HG02623 (cell line): ENCODE data around the gene SOS1.
"Not testable (repeated sequence)": the region's sequence is repeated elsewhere in the genome, so short reads cannot be mapped to it uniquely, and the experiment has no call there.

Source experiments
- ATAC-seq: cut with Tn5 transposase; IDR thresholded peaks from one replicate; pipeline ENCODE4 v1.9.1; 2021; ENCODE audit warnings: moderate library complexity; ENCODE audit not compliant: unreplicated experiment

Gene SOS1

DNA sequence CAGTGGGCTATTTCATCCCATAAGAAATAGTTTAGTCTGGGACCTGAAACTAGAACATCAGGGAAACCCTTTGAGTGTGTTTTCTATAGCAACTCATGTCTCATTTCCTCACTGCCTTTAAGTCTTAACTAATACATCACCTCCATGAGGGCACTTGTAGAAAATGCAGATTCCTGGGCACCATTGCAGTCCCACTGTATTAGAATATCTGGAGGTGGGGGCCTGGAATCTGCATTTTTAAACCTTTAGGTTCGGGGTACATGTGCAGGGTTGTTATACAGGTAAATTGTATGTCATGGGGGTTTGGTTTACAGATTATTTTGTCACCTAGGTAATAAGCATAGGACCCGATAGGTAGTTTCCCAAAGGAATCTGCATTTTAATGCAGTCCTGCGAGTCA, 143.8 kb downstream of the SOS1 start:
- no peak for ATAC-seq

DNA sequence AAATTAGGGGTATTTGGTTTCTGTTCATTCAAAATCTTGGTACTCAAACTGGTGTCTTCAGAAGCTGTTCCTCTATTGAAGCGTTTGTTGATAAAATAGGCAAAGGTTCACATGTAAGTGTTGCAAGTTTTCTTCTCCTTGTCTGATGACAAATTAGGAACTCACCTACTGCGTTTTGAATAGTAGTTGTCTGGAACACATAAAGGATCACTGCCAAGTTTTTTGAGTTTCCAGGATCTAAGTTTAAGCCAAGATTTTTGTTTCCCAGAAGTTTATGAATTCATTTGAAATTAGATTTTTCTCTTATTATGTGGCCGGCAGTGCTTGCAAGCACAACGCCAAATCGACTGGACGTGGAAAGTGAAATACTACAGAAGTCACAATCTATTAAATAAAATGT, 145.8 kb downstream of the SOS1 start:
- ATAC-seq: no peak

DNA sequence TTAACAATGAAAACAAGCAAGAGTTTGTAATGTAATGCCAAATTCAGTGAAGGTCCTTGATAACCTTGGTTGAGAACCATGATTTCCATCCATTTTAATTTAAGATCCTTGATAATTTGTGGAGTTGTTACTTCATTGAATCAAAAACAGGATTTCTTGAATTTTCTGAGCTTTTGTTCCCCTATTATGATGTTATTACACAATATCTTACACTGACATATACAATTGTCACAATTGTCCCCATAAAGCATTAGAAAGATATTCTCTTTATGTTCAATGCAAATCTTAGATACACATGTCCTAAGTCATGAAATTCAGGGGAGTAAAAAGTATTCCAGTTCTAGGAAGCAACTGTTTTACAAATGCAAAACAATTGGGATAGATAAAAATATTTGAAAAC, 147.6 kb downstream of the SOS1 start:
- no peak for ATAC-seq

DNA sequence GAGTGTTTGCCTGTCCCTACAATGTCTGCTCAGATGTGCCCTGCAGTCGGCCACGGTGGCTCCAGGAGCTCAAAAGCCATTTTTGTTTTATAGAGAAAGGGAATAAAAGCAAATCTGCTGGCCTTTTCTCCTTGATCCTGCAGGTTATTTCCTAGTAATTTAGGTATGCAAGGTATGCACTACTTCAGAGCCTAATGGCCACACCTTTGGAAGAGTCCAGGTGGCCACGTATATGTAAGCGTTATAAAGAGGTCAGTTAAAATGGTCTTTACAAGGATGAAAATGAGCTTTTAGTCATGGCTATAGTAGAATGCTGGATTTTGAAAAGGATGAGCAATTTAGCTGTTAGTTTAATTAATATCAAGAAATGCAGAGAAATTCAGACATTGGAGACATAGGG, 149.5 kb downstream of the SOS1 start:
- ATAC-seq: no peak

DNA sequence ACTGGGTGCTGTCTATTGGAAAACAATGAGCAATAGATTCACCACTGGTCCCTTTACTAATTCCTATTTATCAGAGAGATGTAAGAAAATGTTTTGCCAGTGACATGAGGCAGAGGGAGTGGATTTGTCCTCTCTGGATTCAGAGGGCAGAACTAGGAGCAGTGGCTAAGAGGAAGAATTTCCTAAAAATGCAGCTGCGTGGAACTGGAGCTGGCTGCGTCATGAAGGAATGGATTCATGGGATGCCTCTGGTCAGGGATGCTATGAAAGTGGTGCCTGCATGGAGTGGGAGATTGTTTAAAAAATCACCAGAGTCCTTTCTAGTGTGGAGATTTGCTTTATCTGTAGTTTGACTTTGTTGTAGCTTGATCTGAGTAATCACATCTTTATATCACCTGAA, 152.8 kb downstream of the SOS1 start:
- ATAC-seq: no peak

DNA sequence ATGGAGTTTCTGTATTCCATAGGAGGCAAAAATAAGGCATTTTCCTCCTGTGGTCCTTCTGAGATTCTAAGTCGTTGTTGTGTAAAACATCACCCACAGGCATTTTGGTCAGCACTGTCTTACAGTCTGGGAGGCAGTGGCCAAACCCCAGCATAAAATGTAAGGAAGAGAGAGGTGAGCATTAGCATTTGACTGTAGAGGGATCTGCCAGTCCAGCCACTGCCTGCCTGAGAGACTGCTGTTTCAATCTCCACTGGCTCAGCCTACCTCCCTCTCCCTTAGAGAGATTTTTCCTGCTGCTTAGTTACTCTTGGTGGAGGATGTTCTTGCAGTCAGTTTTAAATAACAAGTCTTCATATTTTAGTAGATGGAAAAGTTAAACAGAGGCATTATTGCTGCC, 154.2 kb downstream of the SOS1 start:
- no peak for ATAC-seq

DNA sequence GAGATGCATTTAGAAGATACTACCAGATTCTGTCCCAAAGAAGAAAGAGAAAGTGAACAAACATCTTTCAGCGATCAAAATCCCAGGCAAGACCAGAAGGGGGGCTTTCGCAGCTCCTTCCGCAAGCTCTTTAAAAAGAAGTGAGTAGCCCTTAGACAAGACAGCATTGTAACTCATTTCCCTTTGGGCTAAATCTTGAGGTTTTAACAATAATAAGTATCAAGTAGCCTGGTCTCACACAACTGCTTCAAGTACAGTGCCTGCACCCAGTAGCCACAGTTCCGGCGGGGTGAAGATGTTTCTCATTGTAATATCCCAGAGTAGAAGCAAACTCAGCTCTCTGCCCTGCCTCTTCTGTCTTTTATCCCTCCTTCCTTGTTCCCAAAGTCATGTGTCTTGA, 154.8 kb downstream of the SOS1 start:
- ATAC-seq: no peak

DNA sequence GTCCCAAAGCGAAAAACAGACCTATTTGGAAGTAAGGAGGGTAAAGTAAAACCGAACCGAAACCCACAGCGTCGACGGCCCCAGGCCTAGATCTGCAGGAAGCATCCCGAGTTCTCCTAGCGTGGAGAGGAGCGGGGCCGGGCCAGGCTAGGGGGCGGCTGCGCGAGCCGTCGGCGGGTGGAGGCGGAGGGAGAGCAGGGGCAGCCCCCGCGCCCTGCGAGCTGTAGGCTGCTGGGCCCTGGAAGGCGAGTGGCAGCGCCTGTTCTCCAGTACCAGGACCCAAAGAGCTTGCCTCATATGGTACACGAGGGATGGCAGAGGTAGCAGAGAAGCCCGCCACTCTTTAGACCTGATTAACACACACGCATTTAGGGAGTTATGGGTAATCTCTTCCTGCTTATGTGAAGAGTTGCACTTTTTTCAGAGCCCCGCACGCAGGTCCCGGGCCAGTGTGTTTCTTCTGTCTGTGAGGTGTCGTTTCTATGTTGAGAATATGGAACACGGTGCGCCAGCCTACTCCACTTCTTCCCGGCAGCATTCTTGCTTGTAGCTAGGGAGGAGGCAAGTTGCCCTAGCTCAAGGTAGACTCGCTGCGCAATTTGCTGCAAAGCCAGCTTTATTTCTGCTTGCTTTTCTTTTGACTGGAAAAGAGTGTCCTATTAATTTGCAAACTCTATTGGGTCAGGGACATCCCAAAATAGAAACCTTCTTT, 160.1 kb downstream of the SOS1 start:
- ATAC-seq: no peak

DNA sequence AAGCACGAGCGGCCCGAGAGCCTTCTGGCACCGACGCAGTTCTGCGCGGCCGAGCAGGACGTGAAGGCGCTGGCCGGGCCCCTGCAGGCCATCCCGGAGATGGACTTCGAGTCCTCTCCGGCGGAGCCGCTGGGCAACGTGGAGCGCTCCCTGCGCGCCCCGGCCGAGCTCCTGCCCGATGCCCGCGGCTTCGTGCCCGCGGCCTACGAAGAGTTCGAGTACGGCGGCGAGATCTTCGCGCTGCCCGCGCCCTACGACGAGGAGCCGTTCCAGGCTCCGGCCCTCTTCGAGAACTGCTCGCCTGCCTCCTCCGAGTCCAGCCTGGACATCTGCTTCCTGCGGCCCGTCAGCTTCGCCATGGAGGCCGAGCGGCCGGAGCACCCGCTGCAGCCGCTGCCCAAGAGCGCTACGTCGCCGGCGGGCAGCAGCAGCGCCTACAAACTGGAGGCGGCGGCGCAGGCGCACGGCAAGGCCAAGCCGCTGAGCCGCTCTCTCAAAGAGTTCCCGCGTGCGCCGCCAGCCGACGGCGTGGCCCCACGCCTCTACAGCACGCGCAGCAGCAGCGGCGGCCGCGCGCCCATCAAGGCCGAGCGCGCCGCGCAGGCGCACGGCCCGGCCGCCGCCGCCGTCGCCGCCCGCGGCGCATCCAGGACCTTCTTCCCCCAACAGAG, 160.8 kb downstream of the SOS1 start:
- peak; percentile 72 for ATAC-seq

DNA sequence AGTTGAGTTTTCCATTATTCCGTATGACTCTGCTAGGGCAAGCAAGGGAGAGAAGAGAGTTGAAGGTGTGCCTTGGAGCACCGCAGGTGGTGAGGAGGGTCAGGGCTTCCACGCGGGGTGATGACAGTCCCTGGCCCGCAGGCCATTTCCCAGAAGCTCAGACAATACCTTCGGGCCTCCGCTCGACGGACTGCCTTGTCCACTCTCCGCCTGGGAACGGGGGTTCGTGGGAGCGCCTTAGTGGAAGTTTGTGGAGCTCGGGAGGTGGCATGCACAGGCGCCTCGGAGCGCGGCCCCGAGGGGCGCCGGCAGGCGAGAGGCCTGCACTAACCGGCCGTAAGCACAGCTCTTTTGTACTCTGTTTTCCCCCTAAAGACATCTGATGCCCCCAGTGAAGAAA, 161.4 kb downstream of the SOS1 start:
- no peak for ATAC-seq

DNA sequence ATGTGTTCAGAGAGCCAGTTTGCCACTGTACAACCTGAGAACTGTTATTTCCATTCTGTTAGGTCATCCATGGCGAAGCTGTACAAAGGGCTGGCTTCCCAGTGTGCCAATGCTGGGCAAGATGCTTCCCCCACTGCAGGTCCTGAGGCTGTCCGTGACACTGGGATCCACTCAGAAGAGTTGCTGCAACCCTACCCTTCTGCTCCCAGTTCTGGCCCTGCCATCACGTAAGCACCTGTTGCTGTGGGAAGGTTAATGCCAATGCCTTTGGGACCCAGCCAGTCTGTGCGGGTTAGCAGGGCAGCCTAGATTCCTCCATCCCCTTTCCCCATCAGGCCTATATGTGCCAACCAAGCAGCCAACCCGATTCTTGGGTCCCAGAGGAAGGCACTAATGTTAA, 162.9 kb downstream of the SOS1 start:
- no peak for ATAC-seq

DNA sequence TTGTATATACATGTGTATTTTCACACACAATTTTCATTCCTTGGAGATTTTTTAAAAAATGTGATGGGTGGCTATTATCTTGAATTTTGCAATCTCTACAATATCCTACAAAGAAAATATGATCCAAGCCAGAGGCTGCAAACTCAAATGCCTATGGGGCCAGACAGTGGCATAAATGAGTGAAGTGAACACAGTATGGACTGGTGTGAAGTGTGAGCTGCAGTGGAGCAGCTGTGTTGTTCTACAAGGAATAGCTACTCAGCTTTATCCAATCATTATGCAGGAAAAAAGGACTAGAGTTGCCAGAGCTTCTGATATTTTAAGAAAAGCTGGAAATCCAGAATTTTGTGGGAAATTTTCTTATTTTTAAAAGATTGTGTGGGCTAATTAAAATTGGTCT, 169.1 kb downstream of the SOS1 start:
- no peak for ATAC-seq

DNA sequence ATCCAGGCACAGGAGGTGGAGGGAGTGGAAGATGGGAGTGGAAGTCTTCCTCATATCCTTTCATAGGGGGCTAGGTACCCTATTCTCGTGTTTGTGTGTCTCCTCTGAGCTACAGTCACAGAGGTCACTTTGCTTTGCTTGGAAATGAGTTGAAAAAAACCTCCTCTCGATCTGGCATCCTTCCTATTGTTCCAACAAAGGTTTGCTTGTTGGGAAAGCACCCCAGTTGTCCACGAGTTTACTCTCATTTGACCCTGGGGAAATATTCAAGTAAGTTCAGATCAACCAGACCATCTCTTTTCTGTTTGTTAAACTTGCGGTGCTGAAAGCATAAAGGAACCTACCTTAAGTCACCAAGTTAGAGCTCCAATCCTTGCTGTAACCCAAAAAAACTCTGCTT, 171.9 kb downstream of the SOS1 start:
- ATAC-seq: no peak

DNA sequence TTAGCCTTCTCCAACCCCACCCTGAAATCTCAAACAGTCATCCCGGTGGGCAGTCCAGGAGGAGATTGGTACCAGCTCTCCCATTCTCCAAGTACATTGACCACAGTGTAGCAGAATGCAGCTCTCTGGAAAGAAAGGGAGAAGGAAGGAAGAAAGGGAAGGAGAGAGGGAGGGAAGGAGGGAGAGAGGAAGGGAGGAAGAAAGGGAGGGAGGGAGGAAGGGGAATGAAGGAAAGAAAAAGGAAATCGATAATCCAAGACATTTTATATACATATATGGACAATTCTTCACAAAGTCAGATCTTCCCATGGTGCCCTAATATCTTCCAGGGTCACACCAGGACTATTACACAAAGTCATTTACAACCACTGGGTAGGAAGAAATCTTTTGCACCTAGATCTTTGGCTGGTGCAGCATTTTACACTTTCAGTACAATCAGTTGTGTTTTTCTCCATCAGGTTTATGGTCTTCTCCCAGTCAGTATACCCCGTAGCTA, 172.4 kb downstream of the SOS1 start:
- ATAC-seq: no peak

DNA sequence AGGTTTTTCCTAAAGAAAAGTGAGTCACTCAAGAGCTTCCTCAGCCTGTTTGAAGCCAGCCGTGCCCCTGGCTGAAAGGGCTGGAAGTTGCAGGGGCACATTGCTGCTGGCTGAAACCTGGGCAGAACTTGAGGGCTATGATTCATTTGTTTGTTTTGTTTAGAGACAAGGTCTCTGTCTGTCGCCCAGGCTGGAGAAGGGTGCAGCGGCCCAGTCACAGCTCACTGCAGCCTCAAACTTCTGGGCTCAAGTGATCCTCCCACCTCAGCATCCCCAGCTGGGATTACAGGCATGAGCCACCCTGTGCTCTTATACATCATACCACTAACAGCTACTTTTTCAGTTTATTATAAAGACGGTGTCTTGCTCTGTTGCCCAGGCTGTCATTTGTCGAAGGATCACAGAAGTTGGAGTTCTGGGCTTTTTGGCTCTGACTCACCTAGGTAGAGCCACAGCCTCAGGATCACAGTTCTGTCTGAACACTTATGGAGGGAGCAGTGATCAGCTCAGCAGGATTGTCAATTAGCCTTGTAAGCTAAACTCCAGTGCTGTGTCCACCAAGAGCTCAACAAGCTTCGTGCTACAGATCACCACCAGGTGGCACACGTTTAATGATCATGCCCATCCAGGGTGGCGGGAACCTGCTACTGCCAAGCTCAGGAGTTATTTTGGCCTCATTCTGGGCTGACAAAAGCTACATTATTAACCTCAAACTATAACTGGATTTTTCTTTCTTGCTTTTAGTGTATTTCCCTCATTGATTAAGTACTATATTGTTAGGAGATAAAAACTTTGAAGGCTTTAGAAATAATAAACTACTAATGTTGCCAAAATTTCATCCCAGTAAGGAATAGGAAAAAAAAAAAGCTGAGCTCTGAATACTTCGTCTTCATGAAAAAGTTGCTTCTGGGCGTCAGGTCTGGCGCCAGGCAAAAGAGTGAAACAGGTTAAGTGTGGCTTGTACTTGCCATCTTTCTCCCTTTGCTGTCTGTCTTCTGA, 173.3 kb downstream of the SOS1 start:
- peak; percentile 60 for ATAC-seq

DNA sequence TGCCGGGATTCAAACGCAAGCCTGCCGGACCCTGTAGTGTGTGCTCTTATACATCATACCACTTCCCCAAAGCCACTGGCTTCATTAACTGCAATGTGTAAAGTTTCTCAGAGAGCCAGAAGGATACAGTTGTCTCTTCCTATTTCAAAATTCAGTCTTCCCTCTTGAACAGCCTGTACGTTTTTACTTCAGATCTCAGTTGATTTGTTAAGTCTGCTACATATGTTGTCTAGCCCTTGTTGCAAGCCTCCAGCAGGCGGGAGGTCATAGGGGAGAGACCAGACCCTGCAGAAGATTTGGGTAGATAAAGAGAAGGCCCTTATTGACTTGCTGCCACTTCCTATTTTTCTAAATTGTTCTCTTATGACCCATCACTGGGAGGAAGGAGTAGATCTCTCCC, 174.9 kb downstream of the SOS1 start:
- ATAC-seq: no peak

DNA sequence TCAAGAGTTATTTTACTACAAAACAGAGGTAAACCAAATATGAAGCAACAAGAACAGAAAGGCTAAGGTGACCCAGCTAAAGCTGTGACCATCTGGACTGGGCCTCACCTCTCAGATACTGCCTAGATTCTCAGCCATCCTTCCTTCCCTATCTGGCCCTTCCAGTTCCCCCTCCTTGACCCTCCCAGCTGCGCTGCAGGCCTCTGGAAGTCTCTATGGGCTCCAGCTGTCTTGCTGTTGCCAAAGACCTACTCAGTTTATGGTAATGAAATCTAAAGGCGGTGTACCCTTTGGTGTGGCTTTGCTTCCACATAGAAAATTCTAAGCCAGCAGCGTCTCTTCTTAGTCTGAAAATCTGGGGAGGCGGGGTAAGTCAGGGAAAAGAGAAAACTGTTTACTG, 175.5 kb downstream of the SOS1 start:
- ATAC-seq: no peak

DNA sequence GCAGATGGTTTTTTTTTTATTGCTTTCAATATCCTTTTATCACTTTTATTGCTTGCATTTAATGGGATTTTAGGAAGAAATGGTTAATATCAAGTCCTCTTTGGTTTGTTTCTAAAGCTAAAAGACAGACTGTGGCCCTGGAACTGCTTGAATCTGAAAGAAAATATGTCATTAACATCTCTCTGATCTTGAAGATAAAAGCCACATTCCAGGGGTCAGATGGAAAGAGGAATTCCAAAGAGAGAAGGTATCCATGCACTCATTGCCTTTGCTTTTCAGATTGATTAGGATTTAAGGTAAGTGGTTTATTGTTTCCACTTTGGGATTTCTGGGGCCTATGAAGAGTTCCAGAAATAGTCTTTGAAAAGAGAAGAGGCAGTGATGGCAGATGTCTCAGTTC, 177.1 kb downstream of the SOS1 start:
- no peak for ATAC-seq

DNA sequence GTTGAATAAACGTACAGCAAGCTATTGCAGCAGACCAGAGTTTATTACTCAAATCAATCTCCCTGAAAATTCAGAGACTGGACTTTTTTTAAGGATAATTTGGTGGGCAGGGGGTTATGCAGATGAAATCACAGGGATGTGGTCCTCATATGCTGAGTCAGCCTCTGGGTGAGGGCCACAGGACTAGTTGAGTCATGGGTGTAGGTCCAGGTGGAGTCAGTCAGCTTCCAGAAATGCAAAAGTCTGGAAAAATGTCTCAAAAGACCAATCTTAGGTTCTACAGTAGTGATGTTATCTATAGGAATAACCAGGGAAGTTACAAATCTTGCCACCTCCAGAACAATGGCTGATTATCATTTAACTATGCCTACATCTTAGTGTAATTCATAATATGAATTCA, 180.1 kb downstream of the SOS1 start:
- ATAC-seq: no peak

DNA sequence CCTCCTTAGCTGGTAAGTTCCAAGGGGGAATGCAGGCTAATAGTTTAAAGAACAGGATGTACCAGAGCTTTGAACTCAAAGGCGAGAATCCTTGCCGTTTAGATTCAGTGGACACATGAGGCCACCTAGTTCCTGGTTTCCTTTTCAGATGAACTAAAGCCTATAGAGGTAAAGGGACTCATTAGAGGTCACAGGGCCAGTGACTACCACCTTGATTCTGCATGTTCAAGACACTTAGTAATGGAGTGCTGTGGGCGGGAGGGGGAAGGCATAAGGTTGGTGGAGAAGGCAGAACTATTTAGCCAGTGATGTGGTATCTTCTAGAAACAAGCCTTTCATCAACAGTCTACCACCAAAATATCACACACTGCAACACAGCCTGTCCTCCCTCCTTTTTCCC, 183.3 kb downstream of the SOS1 start:
- ATAC-seq: no peak

DNA sequence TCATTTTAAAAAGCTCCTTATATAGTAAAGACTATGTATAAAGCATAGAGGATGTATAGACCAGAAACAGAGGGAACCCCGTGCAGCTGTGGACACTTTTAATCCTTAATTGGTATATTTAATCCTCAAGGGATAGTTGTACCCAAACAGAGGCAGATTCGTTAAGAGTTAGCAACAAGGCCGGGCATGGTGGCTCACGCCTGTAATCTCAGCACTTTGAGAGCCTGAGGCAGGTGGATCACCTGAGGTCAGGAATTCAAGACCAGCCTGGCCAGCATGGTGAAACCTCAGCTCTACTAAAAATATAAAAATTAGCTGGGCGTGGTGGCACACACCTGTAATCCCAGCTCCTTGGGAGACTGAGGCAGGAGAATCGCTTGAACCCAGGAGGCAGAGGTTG, 184.3 kb downstream of the SOS1 start:
- ATAC-seq: not testable (repeated sequence)
